ENCODE data around the gene OBSL1. TPM values are rescaled to one million over a fixed set of nuclear protein-coding genes. Genes with fewer than 3 reads are reported as not detected.

The OBSL1 gene
- total RNA-seq, 2 donors from 2014 or later = 88.7 to 151 TPM

DNA sequence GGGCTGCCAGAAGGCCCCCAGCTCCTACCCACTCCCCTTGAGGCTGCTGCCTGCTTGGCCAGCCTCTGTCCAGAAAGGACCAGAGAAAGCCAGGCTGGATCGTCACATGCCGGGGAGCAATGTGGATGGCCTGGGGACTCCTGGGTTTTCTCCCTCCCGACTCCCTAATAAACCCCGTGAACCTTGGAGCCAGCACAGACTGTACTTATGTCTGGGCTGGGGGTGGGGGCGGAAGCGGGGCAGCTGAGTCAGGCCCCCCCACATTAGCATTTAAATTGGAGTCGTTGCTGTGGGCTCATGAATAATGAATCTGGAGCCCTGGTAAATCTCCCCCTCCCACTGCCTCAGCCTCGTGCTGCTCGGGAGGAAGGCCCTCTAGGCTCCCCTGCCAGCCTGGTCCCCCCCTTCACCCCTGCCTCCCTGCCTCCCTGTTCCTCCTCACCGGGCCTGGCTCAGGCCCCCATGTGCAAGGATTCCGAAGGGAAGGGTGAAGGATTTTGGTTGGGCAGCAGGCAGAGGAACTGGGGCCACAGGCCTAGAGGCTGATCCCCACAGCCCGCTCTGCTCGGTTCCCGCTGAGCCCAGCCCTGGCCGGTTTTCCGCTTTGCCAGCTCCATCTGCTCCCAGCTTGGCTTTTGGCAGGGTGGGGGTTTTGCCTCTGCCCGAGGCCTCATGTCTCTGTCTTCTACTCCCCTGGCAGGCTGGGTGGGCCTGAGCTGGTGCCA lies 64.4 kb downstream of the OBSL1 start:
- H3K4me1 ChIP-seq (ENCODE audit: control insufficient read depth in 1 of 2, low read depth in 2 of 2) = peaks cover 16 to 31% of the 10 kb centered on the region in 2 donors
- no peak overlapping the region for H3K4me3 ChIP-seq
- H3K27ac ChIP-seq = no peak overlapping the region
- TF ChIP-seq, protein P1, sequence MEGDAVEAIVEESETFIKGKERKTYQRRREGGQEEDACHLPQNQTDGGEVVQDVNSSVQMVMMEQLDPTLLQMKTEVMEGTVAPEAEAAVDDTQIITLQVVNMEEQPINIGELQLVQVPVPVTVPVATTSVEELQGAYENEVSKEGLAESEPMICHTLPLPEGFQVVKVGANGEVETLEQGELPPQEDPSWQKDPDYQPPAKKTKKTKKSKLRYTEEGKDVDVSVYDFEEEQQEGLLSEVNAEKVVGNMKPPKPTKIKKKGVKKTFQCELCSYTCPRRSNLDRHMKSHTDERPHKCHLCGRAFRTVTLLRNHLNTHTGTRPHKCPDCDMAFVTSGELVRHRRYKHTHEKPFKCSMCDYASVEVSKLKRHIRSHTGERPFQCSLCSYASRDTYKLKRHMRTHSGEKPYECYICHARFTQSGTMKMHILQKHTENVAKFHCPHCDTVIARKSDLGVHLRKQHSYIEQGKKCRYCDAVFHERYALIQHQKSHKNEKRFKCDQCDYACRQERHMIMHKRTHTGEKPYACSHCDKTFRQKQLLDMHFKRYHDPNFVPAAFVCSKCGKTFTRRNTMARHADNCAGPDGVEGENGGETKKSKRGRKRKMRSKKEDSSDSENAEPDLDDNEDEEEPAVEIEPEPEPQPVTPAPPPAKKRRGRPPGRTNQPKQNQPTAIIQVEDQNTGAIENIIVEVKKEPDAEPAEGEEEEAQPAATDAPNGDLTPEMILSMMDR (IDR thresholded peaks at IDR 0.05) = no peak
- H3K27me3 ChIP-seq (replicated peaks; ENCODE audit: insufficient read depth) = no peaks in the 10 kb centered on the region
- no peaks in the 10 kb centered on the region for H3K9me3 ChIP-seq
- ATAC-seq (ENCODE audit: insufficient number of reproducible peaks, low FRiP score, low read depth) (no peak), DNase-seq (ENCODE audit: low spot score) (no peak)
- H3K36me3 ChIP-seq = peaks cover 32% of the 10 kb centered on the region

DNA sequence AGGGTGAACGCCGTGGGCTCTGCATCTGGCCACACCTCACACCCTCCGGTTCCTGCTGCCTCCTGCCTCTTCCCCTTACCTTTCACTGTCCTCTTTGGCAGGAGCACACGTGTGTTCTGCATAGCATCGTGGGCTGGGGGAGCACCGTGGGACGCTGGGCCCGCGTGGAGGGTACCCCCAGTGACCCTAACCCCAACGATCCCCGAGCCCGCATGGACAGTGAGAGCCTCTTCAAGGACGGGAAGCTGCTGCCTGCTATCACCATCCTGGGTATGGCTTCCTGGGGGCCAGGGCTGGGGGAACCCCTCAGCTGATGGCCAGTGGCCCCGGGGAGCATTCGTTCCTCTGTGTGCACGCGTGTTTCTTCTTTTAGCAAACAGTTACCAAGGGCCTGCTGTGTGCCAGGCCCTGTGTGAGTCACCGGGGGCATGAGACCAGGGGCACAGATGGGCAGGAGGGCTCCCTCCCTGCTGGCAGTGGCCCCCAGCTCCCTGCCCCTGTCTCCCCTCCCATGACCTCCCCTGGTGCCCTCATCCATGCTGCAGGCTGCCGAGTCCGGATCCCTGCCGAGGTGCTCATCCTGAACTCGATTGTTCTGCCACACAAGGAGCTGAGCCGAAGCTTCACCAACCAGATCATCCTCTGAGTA lies 65.1 kb downstream of the OBSL1 start:
- Histone ChIP-seq H3K27ac (no peak overlapping the region), H3K4me3 (no peak overlapping the region), H3K4me1 (ENCODE audit: control insufficient read depth in 1 of 2, low read depth in 2 of 2) (peaks cover 16 to 31% of the 10 kb centered on the region in 2 donors), H3K36me3 (peaks cover 34% of the 10 kb centered on the region), H3K9me3 (no peaks in the 10 kb centered on the region), H3K27me3 (replicated peaks; ENCODE audit: insufficient read depth) (no peaks in the 10 kb centered on the region)
- ATAC-seq (ENCODE audit: insufficient number of reproducible peaks, low FRiP score, low read depth) (no peak), DNase-seq (ENCODE audit: low spot score) (no peak)
- TF ChIP-seq, protein P1 (IDR thresholded peaks at IDR 0.05) = no peak

DNA sequence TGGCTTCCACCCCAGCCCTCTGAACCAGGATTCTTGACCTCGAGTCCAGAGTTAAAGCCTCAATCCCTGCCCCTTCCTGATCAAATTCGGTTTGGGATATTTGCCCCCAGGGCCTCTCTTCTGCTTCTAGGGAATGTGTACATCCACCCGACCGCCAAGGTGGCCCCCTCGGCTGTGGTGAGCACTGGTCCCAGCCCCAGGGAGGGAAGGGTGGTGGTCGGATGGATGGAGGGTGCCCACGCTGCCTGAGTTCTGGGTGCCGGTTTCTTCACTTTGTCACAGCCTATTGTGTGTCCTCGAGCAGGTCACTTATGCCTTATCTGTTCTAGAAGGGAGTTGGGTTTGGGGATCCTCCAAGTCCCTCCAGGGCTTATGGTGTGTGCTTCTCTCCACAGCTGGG lies 65.8 kb downstream of the OBSL1 start:
- ATAC-seq (ENCODE audit: insufficient number of reproducible peaks, low FRiP score, low read depth) (no peak), DNase-seq (ENCODE audit: low spot score) (no peak)
- Histone ChIP-seq H3K9me3 (no peaks in the 10 kb centered on the region), H3K27me3 (replicated peaks; ENCODE audit: insufficient read depth) (no peaks in the 10 kb centered on the region), H3K4me1 (ENCODE audit: control insufficient read depth in 1 of 2, low read depth in 2 of 2) (peaks cover 16 to 31% of the 10 kb centered on the region in 2 donors), H3K27ac (no peak overlapping the region), H3K4me3 (no peak overlapping the region), H3K36me3 (peaks cover 35% of the 10 kb centered on the region)
- TF ChIP-seq, protein P1 (IDR thresholded peaks at IDR 0.05) = no peak

DNA sequence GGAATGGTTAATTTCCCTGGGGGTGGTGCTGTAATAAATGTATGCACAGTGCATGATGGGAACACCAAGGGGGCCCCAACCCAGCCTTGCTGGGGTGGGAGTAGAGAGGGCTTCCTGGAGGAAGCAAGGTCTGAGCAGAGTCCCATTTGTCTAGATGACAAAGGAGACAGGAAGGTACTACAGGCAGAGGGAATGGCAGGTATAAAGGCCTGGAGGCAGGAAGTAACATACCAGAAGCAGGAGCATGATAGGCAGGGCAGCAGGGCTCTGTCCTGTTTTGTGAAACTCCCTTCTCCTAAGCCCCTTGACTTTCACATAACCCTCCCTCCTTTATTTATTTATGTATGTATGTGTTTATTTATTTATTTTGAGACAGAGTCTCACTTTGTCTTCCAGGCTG lies 68.7 kb downstream of the OBSL1 start:
- TF ChIP-seq, protein P1 (IDR thresholded peaks at IDR 0.05) = no peak
- H3K27me3 ChIP-seq (replicated peaks; ENCODE audit: insufficient read depth) = no peaks in the 10 kb centered on the region
- ATAC-seq (ENCODE audit: insufficient number of reproducible peaks, low FRiP score, low read depth) (no peak), DNase-seq (ENCODE audit: low spot score) (no peak)
- H3K36me3 ChIP-seq = peaks cover 35% of the 10 kb centered on the region
- H3K9me3 ChIP-seq = no peaks in the 10 kb centered on the region
- no peak overlapping the region for H3K27ac ChIP-seq
- H3K4me3 ChIP-seq = no peak overlapping the region
- H3K4me1 ChIP-seq (ENCODE audit: control insufficient read depth in 1 of 2, low read depth in 2 of 2) = peaks cover 6 to 17% of the 10 kb centered on the region in 2 donors

DNA sequence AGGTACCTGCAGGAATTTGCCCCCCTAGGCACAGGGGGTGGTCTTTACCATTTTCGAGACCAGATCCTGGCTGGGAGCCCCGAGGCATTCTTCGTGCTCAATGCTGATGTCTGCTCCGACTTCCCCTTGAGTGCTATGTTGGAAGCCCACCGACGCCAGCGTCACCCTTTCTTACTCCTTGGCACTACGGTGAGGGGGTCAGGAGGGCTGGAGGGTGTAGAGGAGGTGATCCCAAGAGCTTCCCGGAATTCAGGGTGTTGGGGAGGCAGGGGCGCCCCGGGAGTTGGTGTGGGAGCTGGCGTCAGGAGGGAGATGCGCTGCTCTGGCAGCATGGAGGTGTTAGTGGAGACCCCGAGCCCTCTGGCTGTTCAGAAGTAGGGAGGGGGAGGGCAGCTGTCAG lies 69.5 kb downstream of the OBSL1 start:
- H3K36me3 ChIP-seq = peaks cover 34% of the 10 kb centered on the region
- no peak for DNase-seq (ENCODE audit: low spot score)

More for the DNA sequence above, 69.5 kb downstream of the OBSL1 start:
- Histone ChIP-seq H3K27me3 (replicated peaks; ENCODE audit: insufficient read depth) (no peaks in the 10 kb centered on the region), H3K9me3 (no peaks in the 10 kb centered on the region), H3K4me1 (ENCODE audit: control insufficient read depth in 1 of 2, low read depth in 2 of 2) (peaks cover 12 to 24% of the 10 kb centered on the region in 2 donors), H3K27ac (no peak overlapping the region), H3K4me3 (no peak overlapping the region)
- TF ChIP-seq, protein P1 (IDR thresholded peaks at IDR 0.05) = no peak
- no peak for ATAC-seq (ENCODE audit: insufficient number of reproducible peaks, low FRiP score, low read depth)

Other genes starting within 250 kb of the OBSL1 start
- not detected for gene RESP18, start 238.8 kb downstream of the OBSL1 start, total RNA-seq
- gene DNPEP, start 183.6 kb downstream of the OBSL1 start, total RNA-seq = 10 to 100 TPM; 42.7 to 51.2 TPM
- gene DES, start 153.2 kb downstream of the OBSL1 start, total RNA-seq = 100 to 1,000 TPM; 146 to 302 TPM
- gene SPEG, start 136.7 kb downstream of the OBSL1 start, total RNA-seq = 100 to 1,000 TPM; 426 to 455 TPM
- 10 to 100 TPM; 30.5 to 56.5 TPM for gene GMPPA, start 72.6 kb downstream of the OBSL1 start, total RNA-seq
- under 1 TPM in 1 of 2 donors, not detected in 1; 0.41 TPM for gene ASIC4, start 57.1 kb downstream of the OBSL1 start, total RNA-seq
- gene CHPF, start 27.7 kb downstream of the OBSL1 start, total RNA-seq = 100 to 1,000 TPM; 184 to 269 TPM
- 1 to 10 TPM; 1.4 to 3.9 TPM for gene TMEM198, start 27.5 kb downstream of the OBSL1 start, total RNA-seq
- gene INHA, start 771 bp upstream of the OBSL1 start, total RNA-seq = 1 to 10 TPM; 1.2 to 1.6 TPM
- gene STK11IP, start 26.3 kb upstream of the OBSL1 start, total RNA-seq = 10 to 100 TPM; 20.0 to 25.3 TPM
- gene SLC4A3, start 56.1 kb upstream of the OBSL1 start, total RNA-seq = 1 to 10 TPM; 5.6 to 6.5 TPM